ENCODE data around the gene PKP3.
"Not testable (repeated sequence)": the region's sequence is repeated elsewhere in the genome, so short reads cannot be mapped to it uniquely, and the experiment has no call there.

PKP3 gene

GRCh38 chr11:425301-425700 lies 31.3 kb downstream of the PKP3 start:
- DNase-seq (ENCODE audit: low spot score) = no peak

DNA sequence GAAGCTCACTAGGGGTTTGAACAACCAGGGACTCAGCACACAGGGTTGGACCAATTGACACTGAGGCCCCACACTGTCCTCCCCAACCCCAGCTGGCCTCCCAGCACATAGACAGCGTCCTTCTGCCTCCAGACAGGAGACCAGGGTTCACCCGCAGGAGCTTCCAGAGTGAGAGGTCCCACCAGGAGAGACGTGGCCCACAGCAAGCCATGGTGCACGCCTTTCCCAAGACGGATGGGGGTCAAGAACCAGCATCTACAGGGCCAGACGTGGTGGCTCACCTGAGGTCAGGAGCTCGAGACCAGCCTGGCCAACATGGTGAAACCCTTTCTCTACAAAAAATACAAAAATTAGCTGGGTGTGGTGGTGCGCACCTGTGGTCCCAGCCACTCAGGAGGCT lies 32.8 kb downstream of the PKP3 start:
- DNase-seq (ENCODE audit: low spot score) = no peak

DNA sequence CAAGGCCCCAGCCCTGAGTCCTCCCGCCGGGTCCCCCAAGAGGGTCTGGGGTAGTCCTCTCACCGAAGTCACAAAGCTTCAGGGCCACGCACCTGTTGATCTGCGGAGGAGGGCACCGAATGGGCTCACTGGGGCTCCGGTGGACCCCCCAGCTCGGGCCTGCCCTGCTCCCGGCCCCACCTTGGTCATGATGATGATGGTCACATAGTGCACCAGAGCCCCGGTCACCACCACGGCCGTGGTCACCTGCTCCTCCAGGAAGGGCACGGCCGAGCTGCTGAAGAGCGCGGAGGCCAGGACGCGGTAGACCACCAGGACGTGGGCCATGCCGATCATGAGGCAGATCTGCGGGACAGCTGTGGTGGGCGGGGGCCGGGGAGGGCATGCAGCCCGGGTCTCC lies 34.3 kb downstream of the PKP3 start:
- no peak for DNase-seq (ENCODE audit: low spot score)

- no peak for DNase-seq (ENCODE audit: low spot score)
These were observed 35.4 kb downstream of the PKP3 start for GRCh38 chr11:429391-429790.

DNA sequence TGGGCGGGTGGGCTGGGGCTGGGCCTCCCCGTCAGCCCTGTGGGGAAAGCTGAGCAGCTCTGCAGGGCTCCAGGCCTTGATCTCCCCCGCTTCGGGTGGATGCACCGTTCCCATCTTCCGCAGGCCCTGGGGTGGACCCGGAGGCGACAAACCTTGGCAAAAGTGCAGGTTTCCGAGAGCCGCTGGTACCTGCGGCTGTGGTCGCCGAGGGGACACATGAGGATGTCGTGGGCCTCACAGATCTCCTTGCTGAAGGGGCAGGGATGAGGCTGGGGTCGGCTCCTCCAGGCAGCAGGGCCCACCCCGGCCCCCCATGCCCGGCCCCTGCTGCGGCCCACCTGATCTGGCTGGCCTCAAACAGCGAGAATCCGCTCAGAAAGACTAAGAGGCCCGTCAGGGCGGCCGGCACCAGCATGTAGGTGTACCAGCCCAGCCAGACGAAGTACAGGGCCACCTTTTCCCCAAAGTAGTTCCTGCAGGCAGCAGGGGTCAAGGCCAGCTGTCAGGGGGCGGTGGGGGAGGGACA lies 36.0 kb downstream of the PKP3 start:
- no peak for DNase-seq (ENCODE audit: low spot score)

- DNase-seq (ENCODE audit: low spot score) = no peak
These were observed 37.9 kb downstream of the PKP3 start for GRCh38 chr11:431921-432320.

GRCh38 chr11:432501-433100 lies 38.6 kb downstream of the PKP3 start:
- no peak for DNase-seq (ENCODE audit: low spot score)

DNA sequence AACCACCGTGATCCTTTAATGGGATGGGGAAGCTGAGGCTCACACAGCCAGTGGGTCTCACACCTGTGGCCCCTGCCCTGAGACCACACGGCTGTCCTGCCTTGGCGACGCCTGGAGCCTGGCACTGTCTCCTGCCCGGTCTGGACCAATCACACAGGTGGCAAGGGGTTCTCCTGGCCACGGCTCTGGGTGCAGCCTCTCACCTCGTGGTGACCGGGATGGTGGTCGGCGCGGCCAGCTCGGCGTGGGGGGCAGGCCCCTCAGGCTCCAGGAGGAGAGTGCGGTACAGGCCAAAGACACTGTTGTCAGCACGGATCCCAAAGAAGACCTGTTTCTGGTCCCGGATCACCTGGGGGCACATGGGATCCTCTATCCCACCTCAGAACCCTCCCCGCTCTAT lies 39.1 kb downstream of the PKP3 start:
- no peak for DNase-seq (ENCODE audit: low spot score)

DNA sequence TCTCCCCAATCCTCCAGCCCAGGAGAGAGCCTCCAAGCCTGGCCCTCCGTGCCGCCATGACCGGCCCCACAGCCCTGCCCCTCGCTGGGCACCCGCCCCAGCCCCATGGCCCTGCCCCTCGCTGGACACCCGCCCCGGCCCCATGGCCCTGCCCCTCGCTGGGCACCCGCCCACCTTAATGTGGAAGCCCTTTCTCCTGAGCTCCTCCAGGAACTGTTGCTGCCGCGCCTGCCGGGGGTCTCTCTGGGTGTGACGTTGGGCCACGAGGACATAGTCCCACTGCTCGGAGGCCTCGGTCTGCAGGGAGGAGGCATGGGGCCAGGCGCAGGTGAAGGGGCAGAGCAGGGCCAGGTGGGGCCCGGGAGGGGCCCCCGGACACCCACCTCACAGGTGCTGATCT lies 39.6 kb downstream of the PKP3 start:
- no peak for DNase-seq (ENCODE audit: low spot score)

DNA sequence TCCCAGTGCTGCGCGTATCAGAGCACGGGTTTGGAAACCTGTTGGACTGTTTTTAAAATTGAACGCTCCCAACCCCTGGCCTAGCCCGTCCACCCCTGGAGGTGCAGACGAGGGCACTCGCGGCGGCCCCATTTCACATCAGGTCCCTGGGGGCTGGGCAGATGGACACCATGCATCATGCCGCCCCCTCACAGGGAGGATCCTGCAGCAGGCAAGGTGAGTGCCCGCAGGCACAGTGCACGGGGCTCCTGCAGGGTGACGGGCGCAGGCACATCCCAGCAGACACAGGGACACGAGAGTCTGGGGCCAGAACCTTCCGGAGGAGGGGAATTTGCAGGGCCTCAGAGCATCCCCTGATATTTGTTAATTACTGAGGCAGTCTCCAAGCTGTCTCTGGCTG lies 40.5 kb downstream of the PKP3 start:
- DNase-seq (ENCODE audit: low spot score) = no peak

DNA sequence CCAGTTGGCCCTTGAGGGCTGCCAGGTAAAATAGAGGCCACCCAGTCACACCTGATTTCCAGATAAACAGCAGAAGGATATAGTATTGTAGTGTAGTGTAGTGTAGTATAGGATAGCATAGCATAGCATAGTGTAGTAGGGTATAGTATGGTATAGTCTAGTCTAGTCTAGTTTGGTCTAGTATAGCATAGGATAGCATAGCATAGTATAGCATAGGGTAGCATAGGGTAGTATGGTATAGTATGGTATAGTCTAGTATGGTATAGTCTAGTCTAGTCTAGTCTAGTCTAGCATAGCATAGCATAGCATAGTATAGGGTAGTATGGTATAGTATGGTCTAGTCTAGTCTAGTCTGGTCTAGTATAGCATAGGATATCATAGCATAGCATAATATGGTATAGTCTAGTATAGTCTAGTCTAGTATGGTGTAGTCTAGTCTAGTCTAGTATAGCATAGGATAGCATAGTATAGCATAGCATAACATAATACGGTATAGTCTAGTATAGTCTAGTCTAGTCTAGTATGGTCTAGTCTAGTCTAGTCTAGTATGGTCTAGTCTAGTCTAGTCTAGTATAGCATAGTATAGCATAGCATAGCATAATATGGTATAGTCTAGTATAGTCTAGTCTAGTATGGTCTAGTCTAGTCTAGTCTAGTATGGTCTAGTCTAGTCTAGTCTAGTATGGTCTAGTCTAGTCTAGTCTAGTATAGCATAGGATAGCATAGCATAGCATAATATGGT lies 41.2 kb downstream of the PKP3 start:
- not testable (repeated sequence) for DNase-seq (ENCODE audit: low spot score)

DNA sequence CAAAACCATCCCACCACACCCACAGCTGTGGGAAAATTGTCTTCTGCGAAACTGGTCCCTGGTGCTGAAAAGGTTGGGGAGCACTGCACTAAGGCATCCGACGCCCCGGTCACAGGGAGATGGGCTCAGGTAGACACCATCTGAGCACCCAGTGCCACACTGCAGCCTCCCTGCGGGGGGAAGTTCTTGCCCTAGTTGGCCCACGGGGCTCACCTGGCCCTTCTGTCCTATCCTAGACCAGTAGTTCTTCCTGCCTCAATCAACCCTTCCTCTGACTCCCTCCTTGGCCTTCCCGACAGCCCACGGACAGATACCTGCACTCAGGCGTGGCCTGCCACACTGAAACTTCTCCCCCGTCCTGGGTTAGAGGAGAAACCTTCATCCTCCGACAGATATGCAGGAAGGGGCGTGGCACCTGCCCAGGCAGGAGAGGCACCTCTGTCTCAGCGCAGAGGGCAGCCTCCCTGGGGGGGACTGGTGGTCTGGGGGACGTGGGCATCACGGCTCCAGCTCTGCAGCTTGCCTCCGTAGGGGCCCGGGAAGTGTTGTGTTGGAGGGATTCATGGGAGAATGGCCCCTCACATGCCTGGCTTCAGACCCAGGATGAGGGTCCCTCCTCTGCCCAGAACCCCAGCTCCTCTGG lies 43.3 kb downstream of the PKP3 start:
- no peak for DNase-seq (ENCODE audit: low spot score)

DNA sequence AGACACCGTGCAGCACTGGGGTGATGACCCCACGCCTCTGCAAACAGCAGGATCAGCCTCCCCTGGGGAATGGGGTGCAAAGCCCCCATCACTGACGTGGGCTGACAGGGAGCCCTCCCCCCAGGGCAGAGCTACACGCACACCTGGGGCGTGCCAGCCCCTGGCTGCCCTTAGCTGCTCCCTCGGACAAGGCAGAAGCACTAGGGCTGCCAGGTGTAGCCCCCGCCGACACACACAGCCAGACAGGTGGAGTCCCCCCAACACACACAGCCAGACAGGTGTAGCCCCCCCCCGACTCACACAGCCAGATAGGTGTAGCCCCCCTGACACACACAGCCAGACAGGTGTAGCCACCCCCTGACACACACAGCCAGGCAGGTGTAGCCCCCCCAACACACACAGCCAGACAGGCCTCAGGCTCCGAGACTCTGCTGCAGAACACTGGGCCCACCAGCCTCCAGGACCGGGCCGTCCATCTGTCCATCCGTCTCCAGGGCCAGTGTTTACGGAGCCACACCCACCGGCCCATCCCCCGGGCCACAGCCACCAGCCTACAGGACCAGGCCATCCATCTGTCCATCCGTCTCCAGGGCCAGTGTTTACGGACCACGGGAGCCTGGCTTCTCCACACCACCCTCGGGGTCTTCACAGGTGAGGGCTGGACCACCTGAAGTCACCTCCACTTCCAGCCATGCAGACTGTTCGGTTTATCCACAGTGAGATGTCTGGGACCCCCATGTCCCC lies 44.3 kb downstream of the PKP3 start:
- no peak for DNase-seq (ENCODE audit: low spot score)

GRCh38 chr11:439315-440064 lies 45.5 kb downstream of the PKP3 start:
- no peak for DNase-seq (ENCODE audit: low spot score)

DNA sequence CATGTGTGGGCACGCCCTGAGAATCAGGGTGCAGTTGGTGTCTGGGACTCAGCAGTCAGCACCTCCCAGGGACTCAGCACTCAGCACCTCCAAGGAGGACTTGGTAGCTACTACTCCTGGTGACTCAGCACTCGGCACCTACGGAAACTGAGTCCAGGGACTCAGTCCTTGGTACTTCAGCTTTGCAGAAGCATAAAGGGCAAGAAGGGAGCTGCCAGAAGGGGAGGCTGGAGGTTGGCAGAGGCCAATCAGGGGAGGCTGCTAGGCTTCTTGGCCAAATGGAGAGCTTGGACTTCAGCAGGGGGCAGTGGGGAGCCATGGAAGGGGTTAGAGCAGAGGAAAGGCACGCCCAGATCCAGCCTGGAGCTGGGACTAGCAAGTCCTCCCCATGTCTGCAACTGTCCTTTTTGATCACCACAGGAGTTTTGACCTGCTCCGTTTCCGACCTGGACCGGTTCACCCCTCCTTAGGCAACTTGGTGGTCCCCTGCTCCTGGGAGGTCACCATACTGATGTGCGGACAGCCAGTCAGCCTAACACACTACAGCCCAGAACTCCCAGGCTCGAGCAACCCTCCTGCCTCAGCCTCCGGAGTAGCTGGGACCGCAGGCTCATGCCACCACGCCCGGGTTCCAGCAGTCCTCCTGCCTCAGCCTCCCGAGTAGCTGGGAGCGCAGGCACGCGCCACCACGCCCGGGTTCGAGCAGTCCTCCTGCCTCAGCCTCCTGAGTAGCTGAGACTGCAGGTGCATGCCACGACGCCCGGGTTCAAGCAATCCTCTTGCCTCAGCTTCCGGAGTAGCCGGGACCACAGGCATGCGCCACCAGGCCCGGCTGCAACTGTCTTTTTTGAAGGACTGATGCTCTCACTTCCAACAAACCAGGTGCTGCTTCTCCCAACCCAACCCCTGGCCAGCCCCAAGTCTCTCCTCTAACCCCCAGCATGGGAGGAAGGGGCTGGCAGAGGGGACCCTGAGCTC lies 46.3 kb downstream of the PKP3 start:
- DNase-seq (ENCODE audit: low spot score) = no peak

GRCh38 chr11:441043-441417 lies 47.0 kb downstream of the PKP3 start:
- no peak for DNase-seq (ENCODE audit: low spot score)

DNA sequence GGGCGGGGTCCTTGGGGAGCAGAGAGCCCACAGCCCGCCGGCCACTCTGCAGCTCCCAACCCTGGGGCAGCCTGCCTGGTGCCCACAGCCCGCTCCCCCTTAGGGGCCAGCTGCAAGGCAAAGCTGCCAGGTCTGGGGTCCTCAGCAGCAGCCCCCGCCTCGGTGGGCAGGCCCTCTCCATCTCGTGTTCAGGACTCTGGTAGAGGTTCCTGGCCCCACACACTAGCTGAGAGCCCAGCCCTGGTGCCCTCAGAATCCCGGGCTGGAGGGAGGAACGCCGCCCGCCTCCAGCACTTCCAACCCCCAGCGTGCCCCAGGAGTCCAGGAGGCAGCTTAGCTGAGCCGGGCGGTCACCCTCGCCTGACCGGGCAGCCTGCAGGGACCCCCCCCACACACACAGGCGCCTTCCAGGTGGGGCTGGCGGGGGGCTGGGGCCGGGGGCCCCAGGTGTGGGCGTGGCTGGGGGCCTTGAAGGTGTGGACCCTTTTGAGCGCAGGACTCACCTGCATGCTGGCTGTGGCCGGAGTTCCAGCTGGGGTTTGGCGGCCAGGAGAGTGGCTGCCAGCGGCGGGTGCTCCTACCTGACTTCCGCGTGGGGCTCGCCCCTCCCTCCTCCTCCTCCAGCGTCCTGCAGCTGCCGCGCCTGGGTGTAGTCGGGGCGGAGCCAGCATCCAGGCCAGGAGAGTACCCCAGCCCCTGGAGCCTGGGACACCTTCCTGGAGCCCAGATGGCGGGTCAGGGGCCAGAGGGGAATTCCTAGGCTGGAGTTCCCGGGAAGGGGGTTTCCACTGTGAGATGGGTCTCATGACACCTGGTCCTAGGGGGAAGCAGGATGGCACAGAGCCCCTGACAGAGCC lies 47.6 kb downstream of the PKP3 start, which contains the start of gene ANO9:
ANO9 (minus strand) TSS at position 594 of the 857 bp plus-strand sequence; CDS start at position 509, 85 bp downstream.
- DNase-seq (ENCODE audit: low spot score) = no peak

DNA sequence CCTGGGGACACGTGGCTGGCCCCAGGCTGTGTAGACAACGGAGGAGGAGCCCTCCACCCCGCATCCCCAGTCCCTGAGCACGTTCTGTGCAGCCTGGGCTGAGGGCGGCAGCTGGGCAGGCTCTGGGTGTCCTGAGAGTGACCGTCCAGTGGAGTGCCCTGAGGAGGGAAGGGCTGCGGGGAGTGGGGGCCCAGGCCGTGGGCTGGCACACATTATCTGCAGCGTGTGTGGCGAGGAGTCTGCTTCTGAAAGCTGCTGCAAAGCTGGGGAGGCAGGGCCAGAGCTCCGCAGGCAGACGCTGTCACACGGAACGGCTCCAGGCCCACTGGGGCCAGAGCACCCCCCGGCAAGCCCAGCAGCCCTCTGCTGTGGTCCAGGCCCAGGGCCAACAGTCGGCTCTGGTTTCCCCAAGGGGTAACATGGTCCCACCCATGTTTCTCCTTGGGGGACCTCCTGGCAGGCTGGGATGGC lies 48.6 kb downstream of the PKP3 start:
- no peak for DNase-seq (ENCODE audit: low spot score)

GRCh38 chr11:443542-444199 lies 49.7 kb downstream of the PKP3 start:
- no peak for DNase-seq (ENCODE audit: low spot score)
